ENCODE results near the gene LKAAEAR1. TPM values are rescaled to one million over a fixed set of nuclear protein-coding genes. Genes with fewer than 3 reads are reported as not detected.

LKAAEAR1 gene
- total and polyA plus RNA-seq, 2 of the 4 experiments (the other 2 are of a cell fraction) = 0.21 TPM; not detected in 1

DNA sequence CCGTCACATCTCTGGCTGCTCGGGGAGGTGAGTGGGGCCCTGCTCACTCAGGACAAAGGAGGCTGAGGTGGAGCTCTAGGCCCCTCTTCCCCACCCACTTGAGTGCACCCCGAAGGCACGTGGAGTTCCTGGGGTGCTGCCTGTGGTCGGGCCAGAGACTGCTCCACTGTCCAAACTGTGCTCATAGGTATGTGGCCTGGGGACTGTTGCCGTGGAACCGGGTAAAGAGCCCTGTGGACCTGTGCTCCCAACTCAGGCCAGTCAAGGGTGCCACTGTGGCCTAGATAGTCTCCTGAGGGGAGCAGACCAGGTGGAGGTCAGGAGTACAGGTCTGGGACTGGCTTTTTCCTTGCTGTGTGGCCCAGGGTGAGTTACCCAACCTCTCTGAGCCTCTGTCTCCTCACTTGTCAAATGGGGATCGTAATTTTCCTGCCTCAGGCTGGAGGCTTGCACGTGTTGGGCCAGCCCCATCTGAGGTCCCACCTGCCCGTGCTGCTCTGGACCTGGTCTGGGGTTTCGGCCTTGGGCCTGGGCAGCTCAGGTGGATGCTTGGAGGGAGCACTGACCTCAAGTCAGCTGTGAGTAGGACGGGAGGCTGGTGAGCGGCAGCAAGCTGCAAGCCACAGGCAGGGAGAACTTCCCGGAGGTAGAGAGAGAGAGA is 35.6 kb upstream of the LKAAEAR1 start:
- Histone ChIP-seq H2BK20ac (ENCODE audit: low read depth, low read length) (no peak overlapping the region), H2AK5ac (ENCODE audit: low read depth, low read length) (no peak overlapping the region), H2AK9ac (replicated peaks; ENCODE audit: low read depth, low read length, poor library complexity) (peak overlapping the region; percentile 74), H3K4me2 (ENCODE audit: low read depth, low read length) (no peak overlapping the region), H3K27me3 (ENCODE audit: control insufficient read depth, insufficient read depth, low read length) (peaks cover 30% of the 10 kb centered on the region), H3K9me3 (ENCODE audit: control insufficient read depth, insufficient read depth, low read length) (no peaks in the 10 kb centered on the region), H4K91ac (ENCODE audit: insufficient read depth, low read depth, low read length) (no peak overlapping the region), H3K4me3 (ENCODE audit: insufficient read depth, low read depth, low read length) (no peak overlapping the region), H2BK5ac (ENCODE audit: low read depth, low read length, poor library complexity, severe bottlenecking) (no peak overlapping the region), H3K9me1 (ENCODE audit: insufficient read depth, low read length) (no peaks in the 10 kb centered on the region), H3K79me1 (ENCODE audit: low read depth in 1 of 2, low read length in 2 of 2) (no peaks in the 10 kb centered on the region), H3K4ac (ENCODE audit: low read depth, low read length) (no peak overlapping the region), H4K5ac (ENCODE audit: low read depth, low read length) (no peak overlapping the region), H3K14ac (replicated peaks; ENCODE audit: low read depth, low read length) (no peak overlapping the region), H3K27ac (ENCODE audit: insufficient read depth, low read length) (no peak overlapping the region), H4K8ac (ENCODE audit: low read depth in 2 of 2, low read length in 2 of 2) (peak overlapping the region in 1 of 2 experiments; percentile 30; a peak in 1 of 4 replicates), H3K56ac (ENCODE audit: extremely low read depth, insufficient read depth, low read length) (no peak overlapping the region), H2BK120ac (ENCODE audit: low read depth, low read length) (no peak overlapping the region), H3K4me1 (ENCODE audit: control insufficient read depth, insufficient read depth, low read length) (no peaks in the 10 kb centered on the region), H2AFZ (replicated peaks; ENCODE audit: low read length, poor library complexity) (peak overlapping the region; percentile 94), H3K9ac (ENCODE audit: low read depth, low read length) (no peak overlapping the region), H2BK15ac (ENCODE audit: low read depth, low read length) (no peak overlapping the region), H3K18ac (ENCODE audit: low read depth, low read length) (no peak overlapping the region), H3K23ac (ENCODE audit: low read depth, low read length) (no peak overlapping the region), H3K36me3 (ENCODE audit: control insufficient read depth, insufficient read depth, low read length) (no peaks in the 10 kb centered on the region), H4K20me1 (ENCODE audit: insufficient read depth, low read length) (no peaks in the 10 kb centered on the region)
- ATAC-seq (ENCODE audit: low read depth) (no peak; the same call in 1 of the 2 replicates), DNase-seq (no peak)
- dilution Hi-C loops (cut with HindIII; ENCODE audit: low sequenced_read_pairs, unreplicated experiment) (no loop called here), in situ Hi-C loops (cut with MboI; ENCODE audit: low sequenced_read_pairs) (no loop called here), intact Hi-C loops (cut with micrococcal nuclease) (loop anchor here (1.0 kb wide), 4 partner anchors 37 to 582 kb away; no protein-coding TSS in a partner anchor)
- CTCF ChIA-PET = interaction anchor here (0.6 to 2.0 kb wide), 5 partner anchors 36 to 140 kb away, joined by 3 to 8 read pairs (median 3); no protein-coding TSS in a partner anchor
- BruUV-seq (replicated peaks) = no TSS peak
- POLR2A ChIA-PET (ENCODE audit: unreplicated experiment) = no interaction called here
- TF ChIP-seq NFE2L2 (IDR thresholded peaks at IDR 0.05; ENCODE audit: low read depth, low read length) (no peak), SMC3 (IDR thresholded peaks at IDR 0.05; ENCODE audit: low read depth, low read length) (no peak)
- 80% methylated on average over 3 of the region's 14 CpGs; no CpG with 5 or more reads in 1 of the 2 experiments for WGBS, 2 experiments (ENCODE audit: extremely low coverage in 2 of 2, insufficient read length in 1 of 2)
